Umbilical cord (tissue), 2 donors: ENCODE results near the gene DIP2A. TPM values are rescaled to one million over a fixed set of nuclear protein-coding genes. Genes with fewer than 3 reads are reported as not detected.

Source experiments
- DNase-seq: peaks from one replicate; pipeline ENCODE4 v3.0.0-alpha.2; 2015; ENCODE audit warnings: low spot score
- total RNA-seq: library from RNA; depleted of rRNA; stranded (reverse); fragments of >200 nt; gene quantifications from one replicate; pipeline ENCODE4 v1.2.3, GENCODE V29; 2014; ENCODE audit warnings: low replicate concordance; ENCODE audit not compliant: insufficient read depth

The DIP2A gene
- total RNA-seq, 1 donor from 2014 or later = 29.1 TPM

DNA sequence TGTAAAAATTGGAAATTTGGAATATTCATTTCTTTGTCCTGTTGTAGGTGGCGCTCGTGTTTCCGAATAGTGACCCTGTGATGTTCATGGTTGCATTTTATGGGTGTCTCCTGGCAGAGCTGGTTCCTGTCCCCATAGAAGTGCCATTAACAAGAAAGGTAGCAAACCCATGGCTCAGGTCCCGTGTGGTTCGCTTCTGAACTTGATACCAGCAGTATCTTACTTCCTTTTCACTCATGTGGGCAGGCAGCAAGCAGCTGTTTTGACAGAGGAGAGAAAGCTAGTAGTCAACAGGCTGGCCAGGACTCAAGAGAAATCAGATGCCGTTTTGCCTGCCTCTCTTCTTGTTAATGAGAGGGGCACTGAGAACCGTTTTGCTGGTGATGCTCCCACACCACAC lies 73.4 kb downstream of the DIP2A start:
- DNase-seq = no peak

DNA sequence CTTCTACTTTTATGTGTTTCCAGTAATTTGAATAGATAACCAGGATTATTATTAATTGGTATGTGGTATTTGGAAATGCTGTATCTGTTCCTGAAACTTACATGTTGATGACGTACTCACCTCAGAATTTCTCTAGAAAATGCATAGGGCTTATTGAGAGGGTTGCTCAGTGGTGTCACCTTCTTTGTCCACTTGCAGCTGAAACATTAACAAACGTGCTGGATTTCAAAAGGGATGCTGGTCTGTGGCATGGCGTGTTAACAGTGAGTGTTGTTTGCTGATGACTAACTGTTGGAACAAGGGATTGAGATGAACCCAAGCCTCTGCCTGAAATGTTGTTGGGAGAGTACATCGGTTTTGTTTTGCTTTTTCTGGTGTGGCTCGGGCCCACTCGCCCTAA lies 78.3 kb downstream of the DIP2A start:
- no peak for DNase-seq

DNA sequence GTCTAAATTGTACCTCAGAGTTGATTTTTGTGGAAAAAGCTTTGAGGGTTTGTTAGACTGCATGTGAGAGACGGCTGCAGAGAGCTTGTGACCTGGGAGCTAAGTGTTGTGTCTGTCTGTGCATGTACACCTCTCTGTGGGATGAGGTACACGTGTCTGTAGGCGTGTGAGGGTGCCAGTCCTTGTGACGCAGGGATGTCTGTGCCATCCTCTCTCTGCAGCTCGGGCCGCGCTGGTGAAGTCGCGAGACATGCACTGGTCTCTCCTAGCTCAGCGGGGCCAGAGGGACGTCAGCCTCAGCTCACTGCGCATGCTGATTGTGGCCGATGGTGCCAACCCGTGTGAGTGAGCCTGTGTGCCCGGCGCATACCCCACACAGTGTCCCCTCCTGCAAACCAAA lies 79.6 kb downstream of the DIP2A start:
- DNase-seq = no peak

DNA sequence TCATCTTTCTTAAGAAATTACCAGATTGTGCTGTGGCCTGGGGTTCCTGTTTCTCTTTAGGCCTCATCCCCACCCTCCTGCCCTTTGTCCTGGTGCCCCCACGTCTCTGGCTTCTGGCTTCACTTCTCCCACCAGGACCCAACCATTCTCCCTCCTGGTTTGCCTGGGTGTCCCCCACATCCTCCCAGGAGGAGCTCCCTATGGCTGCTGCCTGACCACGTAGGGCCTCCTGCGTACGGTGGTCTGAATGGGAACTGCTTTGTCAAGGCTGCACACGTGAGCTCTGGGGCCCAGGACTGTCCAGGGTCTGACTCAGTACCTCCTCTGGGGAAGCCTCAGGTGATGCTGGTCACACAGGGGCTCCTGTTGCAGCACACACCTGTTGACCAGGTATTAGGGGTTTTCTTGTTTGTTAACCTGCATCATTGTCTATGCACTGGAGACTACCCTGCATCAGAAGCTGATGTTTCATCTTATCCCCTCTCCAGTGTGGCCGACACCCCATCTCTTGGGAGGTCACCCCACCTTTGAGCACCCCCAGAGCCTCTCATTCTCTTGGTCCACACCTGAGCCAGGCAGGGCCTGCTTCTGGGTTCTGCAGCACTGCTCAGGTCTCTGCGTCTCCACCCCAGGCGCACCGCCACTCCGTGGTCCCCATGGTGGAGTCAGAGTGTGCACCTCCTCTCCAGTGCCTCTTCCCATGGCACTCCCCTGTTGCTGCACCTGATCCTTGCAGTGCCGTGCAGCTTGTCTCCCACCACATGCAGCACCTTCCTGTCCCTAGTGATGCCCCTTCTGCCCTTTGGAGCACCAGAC lies 80.4 kb downstream of the DIP2A start:
- DNase-seq = no peak

DNA sequence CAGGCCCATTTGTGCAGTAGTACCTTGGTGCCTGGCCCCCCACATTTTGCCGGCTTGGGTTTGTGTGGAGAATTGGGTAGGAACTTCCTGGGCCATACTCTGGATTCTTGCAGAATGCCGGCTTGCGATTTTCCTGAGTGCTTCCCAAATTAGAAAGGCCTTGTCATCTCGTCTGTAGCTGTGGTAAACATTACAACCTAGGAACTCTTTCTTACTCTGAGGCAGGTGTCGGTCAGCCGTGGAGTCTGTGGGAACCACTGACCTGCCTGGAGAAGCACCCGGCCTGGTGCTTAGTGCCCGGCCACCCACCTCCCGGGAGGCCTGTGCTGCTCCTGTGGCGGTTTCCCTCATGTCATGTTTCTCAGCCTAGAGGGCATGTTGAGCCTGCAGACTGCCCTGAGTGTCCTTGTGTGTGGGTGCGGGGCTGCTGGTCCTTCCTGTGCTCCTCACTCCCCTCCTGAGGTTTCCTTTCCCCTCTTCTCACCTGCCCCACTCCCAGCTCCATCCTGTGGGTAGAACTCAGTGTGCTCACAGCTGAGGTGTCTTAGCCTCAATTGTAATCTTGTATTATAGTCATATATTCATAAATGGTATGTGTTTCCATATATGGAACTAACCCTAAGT lies 81.5 kb downstream of the DIP2A start:
- DNase-seq = no peak

DNA sequence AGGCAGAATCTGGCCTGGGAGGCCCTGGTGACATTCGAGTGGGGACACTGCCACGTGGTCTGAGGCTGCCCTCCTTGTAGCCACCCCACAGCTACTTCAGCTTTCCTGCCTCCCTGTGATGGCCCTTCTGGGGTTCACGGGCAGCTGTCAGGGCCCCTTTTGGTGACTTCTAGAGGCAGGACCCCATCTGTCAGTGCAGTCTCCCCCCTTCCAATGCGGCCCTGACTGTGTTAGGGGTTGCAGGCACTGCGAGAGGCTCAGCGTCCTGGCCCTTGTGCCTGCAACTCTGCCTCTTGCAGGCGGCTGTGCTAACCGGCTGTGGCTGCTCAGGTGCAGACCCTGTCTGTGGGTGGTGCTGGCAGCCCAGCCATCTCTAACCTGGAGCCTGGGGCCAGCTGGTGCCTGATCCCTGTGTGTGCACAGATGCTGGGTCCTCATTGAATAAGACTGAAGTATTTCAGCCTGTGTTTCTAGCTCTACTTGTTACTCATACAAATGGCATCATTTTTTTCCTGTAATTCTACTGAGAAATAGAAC lies 84.0 kb downstream of the DIP2A start:
- no peak for DNase-seq

DNA sequence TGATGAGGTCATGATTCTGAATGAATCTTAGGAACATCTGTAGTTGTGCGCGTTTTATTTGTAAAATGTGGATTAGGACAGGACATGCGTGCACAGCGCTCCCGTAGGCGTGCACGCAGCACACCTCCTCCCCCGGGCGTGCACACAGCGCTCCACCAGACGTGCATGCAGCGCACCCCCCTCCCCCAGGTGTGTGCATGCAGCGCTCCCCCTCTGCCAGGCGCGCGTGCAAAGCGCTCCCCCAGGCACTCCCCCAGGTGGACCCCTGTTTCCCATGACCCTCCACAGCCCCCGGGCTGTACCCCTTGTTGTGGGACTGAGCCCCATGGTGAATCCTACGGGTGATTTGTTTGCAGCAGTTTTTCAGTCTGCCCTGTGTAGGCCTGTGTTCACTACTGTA lies 84.6 kb downstream of the DIP2A start:
- DNase-seq = no peak

DNA sequence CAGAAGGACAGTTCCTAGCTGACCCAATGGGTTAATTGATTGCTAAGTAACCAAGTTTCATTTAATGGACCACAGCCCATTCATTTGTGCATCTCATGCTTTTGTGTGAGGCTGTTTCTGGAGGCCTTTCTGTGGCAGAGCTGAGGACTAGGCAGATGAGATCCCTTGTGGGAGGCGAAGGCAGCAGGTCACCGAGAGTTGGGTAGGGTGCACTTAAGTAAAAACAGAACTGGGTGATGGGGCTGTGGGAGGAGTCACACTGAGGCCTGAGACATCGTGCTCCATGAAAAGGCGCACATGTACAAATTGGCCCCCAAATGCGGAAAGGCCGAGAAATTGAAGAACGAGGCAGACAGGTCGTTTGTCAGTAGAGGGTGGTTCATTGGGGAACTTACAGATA lies 85.3 kb downstream of the DIP2A start:
- DNase-seq = no peak

DNA sequence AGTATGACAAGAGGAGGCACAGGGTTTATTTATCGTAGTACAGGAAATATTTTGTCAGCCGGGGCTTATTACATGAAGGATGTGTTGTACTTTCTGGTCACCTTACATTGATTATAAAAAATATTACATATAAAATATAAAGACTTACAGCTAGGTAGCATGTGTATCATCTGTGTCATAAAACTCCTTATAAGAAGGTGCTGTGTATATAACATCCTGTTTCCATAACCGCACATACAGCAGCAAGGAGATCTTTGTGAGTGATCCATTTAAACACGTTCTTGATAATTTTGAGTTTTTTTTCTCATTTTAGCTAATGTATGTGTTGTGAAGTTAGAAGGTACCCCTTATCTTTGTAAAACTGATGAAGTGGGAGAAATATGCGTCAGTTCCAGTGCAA lies 86.1 kb downstream of the DIP2A start:
- no peak for DNase-seq

DNA sequence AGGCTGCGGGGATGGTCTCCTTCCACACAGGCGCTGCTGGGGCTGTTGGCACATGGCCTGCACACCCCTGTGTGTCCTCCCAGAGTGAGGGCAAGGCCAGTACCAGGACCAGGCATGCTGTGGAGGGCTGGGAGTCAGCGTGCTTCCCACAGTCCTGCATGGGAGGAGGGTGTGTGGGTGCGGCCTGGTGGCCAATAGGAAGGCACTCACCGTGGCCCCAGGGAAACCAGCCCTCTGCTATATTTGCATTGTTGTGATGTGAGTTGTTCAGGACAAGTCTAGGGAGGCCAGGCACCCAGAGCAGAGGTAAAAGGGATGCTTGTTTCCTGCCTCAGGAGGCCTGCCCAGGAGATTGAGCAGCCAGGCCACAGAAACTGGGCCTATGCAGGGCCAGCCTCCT lies 86.7 kb downstream of the DIP2A start:
- no peak for DNase-seq

DNA sequence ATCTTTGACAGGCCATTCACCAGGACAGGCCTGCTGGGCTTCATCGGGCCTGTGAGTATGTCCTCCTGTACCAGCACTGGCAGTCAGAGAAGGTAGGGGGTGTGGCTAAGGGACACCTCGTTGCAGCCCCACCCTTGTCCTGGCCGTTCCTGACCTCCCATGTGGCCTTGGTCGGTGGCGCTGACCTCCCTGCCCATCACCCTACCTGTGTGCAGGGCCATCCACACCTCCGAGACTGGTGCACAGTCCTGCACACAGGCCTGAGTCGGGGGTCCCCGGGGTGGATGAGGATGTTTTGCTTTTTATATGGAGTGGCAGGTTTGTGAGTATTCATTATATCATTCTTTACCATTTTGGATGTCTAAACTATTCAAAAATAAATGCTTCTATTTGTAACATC lies 87.2 kb downstream of the DIP2A start:
- DNase-seq = no peak

DNA sequence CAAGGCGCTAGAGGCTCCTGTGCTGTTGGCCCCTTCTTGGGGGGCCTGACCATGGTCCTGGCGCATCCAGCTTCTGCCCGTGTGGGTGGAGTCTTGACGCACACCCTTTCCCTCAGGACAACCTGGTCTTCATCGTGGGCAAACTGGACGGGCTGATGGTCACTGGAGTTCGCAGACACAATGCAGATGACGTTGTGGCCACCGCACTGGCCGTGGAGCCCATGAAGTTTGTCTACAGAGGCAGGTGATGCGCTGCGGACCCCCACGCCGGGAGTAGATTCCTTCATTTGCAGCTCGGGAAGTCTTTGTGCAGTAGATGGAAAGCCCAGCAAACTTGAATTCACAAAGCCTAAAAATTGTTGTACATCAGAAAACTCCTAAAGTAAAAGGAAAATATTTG lies 88.1 kb downstream of the DIP2A start:
- no peak for DNase-seq

DNA sequence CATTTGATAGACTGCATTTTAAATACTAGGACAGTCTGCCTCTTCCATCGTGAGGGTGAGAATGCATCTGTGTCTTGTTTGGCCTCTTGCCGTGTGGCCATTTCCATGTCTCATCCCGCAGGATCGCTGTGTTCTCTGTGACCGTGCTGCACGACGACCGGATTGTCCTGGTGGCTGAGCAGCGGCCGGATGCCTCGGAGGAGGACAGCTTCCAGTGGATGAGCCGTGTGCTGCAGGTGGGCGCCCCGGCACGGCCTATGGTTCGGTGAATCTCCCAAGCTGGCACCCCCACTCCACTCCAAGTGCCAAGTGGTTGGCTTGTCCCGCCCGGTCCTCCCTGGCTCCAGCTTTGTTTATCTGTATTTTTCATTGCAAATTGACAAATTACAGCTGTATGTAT lies 91.0 kb downstream of the DIP2A start:
- no peak for DNase-seq

DNA sequence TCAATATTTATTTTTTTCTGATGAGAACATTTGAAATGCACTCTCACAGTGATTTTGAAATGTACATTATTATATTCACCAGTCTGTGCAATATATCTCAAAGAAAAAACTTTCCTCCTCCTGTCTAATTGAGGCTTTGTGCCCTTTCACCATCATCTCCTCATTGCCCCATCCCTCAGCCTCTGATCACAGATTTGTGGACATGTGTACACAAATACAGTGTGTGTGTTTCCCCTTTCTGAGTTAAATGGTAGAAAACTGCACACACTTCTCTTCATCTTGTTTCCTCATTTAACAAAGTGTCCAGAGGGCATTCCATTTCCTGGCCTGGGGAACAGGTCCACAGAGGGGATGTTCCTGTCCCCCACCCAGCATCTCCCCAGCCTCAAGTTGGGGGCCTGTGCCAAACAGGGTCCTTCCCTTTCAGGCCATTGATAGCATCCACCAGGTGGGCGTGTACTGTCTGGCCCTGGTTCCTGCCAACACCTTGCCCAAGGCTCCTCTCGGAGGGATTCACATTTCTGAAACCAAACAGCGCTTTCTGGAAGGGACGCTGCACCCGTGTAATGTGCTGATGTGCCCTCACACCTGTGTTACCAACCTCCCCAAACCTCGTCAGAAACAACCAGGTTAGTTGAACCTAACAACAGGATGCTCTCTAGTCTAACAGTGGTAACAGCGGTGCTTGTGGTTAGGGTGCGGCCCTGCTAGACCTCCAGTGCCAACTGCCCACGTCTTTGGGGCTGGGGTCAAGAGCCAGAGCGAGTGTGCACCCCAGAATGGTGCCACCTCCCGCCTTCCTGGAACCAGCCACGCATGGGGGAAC lies 91.6 kb downstream of the DIP2A start:
- no peak for DNase-seq

DNA sequence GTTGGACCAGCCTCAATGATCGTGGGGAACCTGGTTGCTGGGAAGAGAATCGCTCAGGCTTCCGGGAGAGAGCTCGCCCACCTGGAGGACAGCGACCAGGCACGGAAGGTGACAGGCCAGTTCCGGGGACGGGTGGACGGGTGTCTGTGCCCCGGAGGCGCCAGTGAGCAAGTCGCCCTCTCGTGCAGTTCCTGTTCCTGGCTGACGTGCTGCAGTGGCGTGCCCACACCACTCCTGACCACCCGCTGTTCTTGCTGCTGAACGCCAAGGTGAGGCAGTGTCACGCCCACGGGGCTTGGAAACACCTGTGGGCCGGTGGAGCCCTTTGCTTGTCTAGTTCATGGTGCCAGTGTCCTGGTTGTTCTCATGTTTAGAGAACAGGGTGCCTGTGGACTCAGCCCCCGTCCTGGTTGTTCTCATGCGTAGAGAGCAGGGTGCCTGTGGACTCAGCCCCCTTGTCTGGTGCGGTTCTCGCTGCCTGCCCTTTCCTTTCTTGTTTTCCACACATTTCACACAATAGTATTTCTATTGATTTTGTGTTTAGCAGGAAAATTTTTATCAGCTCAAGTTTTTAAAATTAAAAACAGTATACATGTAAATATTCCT lies 93.0 kb downstream of the DIP2A start:
- no peak for DNase-seq

DNA sequence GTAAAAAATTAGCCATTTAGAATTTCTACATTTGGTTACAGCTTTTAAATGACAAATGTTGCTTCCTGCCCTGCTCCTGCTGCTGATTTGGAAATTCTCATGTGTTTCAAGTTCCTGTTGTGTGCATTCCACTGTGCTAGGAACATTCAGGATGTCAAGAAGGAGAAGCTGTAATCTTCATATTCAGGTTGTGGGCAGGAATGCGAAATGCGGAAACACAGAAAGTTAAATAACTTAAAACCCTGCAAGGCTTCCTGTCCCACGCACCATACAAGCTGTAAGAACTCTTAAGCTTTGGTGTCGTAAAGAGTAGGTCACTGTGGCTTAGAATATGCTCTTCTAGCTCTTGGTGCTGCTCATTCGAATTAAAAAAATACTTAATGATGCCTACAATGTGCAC lies 93.6 kb downstream of the DIP2A start:
- DNase-seq = peak; percentile 36

DNA sequence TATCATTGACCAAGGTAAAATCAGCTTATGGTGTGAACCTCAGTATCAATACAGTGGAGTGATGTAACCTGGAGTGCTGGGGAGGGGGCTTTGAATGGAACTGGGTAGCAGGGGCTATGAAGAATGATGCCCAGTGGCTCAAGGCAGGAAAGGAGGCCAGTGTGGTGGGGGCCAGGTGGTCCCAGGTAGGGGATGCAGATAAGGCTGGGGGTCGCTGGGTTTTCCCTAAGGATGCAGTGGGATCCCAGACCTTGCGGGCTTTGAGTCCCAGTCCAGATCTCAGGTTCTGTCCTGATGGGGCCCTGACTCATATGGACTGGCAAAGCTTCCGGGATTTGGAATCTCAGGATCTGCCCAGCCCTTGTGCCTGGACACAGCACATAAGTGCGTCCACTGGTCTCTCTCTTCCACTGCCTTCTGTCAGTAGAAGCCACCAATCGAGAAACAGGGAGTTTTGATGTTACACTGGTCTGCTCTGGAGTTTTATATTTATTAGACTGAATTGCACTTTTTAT lies 94.2 kb downstream of the DIP2A start:
- no peak for DNase-seq

DNA sequence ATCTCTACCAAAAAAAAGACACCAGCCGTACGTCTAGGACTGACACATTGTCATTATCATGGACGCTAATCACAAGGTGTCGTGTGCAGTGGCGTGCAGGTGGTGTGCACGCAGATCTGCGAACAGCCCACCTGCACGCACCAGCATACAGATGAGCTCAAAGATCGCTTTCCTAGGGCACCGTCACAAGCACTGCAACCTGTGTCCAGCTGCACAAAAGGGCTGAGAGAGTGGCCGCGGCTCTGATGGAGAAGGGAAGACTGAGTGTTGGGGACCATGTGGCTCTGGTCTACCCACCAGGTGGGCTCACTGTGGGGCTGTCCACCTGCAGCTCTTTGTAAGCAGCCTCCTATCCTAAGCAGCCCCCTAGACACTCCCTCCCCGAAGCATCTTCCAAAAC lies 95.3 kb downstream of the DIP2A start:
- DNase-seq = no peak

DNA sequence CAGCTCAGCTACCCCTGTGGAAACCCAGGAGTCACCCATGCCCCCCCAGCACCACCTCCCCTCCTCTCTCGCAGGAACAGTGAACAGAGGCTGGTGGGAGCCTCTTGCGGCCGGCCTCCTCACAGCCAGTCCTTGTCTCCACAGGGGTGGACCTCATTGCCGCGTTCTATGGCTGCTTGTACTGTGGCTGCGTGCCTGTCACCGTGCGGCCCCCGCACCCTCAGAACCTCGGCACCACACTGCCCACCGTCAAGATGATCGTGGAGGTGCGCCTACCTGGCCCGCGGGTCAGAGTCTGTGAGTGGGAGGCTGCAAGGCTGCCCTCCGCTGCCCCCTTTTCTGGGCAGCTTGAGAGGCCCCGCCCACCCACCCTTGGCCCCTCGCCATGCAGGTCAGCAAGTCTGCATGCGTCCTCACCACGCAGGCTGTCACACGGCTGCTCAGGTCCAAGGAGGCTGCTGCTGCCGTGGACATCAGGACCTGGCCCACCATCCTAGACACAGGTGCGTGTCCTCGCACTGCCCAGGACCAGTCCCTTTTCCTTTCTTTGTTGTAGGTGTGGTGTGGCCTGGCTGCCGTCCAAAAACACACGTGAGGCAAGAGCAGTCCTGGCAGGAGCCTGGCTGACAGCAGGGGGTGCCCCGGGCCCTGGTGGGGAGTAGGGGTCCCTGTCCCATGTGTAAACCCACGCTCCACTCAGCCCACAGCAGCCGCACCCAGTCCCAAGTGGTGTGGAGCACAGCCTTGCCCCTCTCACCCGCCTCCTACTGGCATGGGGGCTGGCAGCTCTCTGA lies 95.9 kb downstream of the DIP2A start:
- DNase-seq = no peak

DNA sequence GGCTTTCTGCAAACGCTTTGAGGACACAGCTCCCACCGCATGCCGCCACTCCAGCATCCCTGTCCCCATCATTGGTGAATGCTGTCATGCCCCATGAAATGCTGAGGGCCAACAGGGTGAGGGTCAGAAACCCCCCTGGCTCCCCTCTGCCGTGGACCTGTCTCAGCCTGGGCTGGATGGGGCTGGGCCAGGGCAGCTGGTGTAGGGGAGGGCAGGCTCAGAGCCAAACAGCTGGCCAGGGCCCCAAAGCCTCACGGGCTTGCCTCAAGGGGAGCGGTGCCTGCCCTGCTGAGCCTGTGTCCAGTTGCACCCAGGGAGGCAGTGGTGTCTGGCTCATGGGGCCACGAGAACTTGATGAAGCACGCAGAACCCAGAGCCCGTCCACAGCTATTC lies 96.5 kb downstream of the DIP2A start:
- DNase-seq = no peak

DNA sequence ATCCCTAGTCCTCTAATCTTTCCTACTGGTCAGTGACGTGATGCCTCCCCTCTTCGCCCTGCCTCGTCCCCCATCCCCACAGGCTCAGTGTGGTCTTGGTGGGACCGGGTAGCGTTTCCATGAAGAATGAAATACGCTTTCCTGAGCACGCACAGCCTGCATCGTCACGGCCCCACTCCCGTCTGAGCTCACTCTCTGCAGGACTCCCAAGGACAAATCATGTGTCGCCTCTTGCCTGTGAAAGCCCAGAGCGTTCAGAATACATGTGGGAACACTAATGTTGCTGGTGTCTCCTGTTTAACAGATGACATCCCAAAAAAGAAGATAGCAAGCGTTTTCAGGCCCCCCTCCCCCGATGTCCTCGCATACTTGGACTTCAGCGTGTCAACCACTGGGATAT lies 97.0 kb downstream of the DIP2A start:
- no peak for DNase-seq
